ENCODE measurements around the gene DNAH9. TPM values are rescaled to one million over a fixed set of nuclear protein-coding genes. Genes with fewer than 3 reads are reported as not detected.

Gene DNAH9
- polyA plus RNA-seq, 2 of the 4 experiments (the other 2 are of a cell fraction): 0.03 to 0.04 TPM

DNA sequence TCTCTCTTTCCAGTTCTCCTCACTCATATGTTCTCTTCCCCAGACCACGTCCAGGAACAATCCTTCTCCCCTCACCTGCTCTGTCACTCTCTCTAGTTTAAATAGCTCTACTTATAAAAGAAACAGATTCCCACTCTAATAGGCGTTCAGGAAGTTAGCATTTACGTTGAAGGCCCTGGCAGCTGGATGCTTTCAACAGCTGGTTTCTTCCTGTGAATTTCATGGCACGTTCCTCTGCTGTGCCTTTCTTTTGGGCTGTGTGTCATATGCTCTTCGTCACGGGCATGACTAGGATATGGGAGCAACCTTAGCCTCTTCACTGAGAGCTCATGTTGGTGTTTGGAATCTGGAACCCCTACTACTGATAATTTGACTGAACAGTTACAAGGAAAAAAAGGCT lies 325.8 kb downstream of the DNAH9 start (continued):
- TF ChIP-seq JUN (IDR thresholded peaks at IDR 0.05): no peak

DNA sequence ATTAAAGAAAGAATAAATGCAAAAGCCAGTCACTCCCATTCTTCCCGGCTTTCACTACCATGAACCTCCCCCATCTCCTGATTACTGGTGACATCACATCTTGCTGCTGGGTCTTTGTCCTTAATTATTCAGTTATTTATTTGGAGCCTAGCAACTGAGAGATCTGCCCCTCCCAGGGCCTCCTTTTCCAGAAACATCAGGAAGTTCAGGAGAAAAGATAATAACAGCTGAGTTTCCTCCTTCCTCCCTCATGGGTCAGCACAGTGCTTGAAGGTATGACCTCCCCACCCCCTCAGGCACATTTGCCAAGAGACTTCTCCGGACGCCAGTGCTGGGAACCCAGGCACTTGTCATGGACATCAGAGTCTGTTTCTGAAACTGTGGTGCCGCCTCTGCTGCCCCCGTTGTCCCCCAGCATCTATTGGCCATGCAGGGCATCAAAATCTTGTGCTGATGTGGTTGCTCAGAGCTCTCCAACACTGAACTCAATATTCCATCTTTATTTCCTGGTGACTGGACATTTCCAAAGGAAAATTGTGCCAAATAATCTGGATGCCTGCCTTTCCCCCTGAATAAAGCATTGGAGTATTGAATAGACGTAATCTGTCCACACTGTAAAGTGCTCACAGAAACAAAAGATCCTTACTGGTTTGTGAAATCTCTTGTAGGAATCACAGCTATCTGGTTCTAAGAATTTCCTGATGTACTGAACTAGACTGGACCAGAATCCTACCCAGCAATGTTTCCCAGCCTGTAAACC lies 327.2 kb downstream of the DNAH9 start:
- TF ChIP-seq TFCP2L1 (CRISPR knock-in tag; IDR thresholded peaks at IDR 0.05): no peak
- TF ChIP-seq, protein P1, sequence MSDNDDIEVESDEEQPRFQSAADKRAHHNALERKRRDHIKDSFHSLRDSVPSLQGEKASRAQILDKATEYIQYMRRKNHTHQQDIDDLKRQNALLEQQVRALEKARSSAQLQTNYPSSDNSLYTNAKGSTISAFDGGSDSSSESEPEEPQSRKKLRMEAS (IDR thresholded peaks at IDR 0.05): no peak
- H3K4me3 ChIP-seq: no peak overlapping the region
- no peak for DNase-seq (ENCODE audit: low read depth in 1 of 2, low spot score in 1 of 2)
- ATAC-seq: no peak; a peak in 1 of 6 replicates
- H3K4me2 ChIP-seq: no peak overlapping the region
- CTCF ChIA-PET: interaction anchor here (1.3 to 7.3 kb wide), 2 partner anchors 11 to 14 kb away, joined by 3 to 39 read pairs; no protein-coding TSS in a partner anchor
- H3K27ac ChIP-seq: no peak overlapping the region
- H3K4me1 ChIP-seq: peaks cover 3% of the 10 kb centered on the region; the same call in 1 of the 3 replicates
- no peak for FAIRE-seq
- no peaks in the 10 kb centered on the region for H3K9me3 ChIP-seq
- WGBS (ENCODE audit: missing lambda C conversion rate): 29% methylated on average over 6 of the region's 6 CpGs
- POLR2A ChIA-PET: no interaction called here

DNA sequence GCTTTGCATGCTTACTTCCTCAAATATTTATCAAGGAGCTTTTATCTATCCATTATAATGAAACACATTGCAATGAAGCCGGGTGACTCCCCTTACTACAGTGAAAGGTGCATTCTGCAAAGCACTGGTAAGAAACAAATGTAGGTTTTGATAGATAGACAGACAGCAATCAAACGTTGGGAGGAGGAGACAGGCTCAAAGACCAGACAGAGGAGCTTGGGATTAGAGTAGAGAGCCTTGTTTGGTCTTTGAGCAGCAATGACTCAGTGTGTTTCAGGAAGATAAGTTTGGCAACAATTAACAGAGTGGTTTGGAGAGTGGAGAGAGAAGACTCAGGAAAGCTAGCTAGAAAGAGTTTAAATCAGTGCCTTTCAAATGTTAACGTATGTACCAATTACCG lies 330.2 kb downstream of the DNAH9 start:
- H3K9me3 ChIP-seq: no peaks in the 10 kb centered on the region
- POLR2A ChIA-PET: interaction anchor here (1.4 kb wide), 1 partner anchor 69 kb away, joined by 5 read pairs; the partner anchor contains the start of gene ZNF18
- H3K4me3 ChIP-seq: no peak overlapping the region
- FAIRE-seq (no peak), ATAC-seq (peak; percentile 44 to 57; a peak in 3 of 6 replicates), DNase-seq (ENCODE audit: low read depth in 1 of 2, low spot score in 1 of 2) (no peak)
- H3K4me1 ChIP-seq: no peaks in the 10 kb centered on the region
- 18% methylated on average over 4 of the region's 4 CpGs for WGBS (ENCODE audit: missing lambda C conversion rate)
- no peak for TF ChIP-seq CHD2 (IDR thresholded peaks at IDR 0.05; ENCODE audit: low read length, partially characterized antibody)
- no peak for TF ChIP-seq ESRRA (IDR thresholded peaks at IDR 0.05; ENCODE audit: borderline replicate concordance, low read length)
- no peak for TF ChIP-seq SMC3 (IDR thresholded peaks at IDR 0.05)
- TF ChIP-seq, protein P2, sequence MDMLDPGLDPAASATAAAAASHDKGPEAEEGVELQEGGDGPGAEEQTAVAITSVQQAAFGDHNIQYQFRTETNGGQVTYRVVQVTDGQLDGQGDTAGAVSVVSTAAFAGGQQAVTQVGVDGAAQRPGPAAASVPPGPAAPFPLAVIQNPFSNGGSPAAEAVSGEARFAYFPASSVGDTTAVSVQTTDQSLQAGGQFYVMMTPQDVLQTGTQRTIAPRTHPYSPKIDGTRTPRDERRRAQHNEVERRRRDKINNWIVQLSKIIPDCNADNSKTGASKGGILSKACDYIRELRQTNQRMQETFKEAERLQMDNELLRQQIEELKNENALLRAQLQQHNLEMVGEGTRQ (IDR thresholded peaks at IDR 0.05): no peak
- TF ChIP-seq FOSB (CRISPR knock-in tag; IDR thresholded peaks at IDR 0.05): no peak
- TF ChIP-seq RARB (CRISPR knock-in tag; IDR thresholded peaks at IDR 0.05): no peak
- TF ChIP-seq KDM5A (IDR thresholded peaks at IDR 0.05): no peak
- no peak for TF ChIP-seq RCOR1 (IDR thresholded peaks at IDR 0.05; ENCODE audit: low read depth, low read length)
- CTCF ChIA-PET: interaction anchor here (0.6 to 7.3 kb wide), 4 partner anchors 8 to 1117 kb away, joined by 3 to 39 read pairs (median 5); no protein-coding TSS in a partner anchor
- no peak overlapping the region for H3K27ac ChIP-seq
- H3K4me2 ChIP-seq: 0 out of 3 replicates have a peak overlapping the region, but pooled peaks have one; percentile 0

DNA sequence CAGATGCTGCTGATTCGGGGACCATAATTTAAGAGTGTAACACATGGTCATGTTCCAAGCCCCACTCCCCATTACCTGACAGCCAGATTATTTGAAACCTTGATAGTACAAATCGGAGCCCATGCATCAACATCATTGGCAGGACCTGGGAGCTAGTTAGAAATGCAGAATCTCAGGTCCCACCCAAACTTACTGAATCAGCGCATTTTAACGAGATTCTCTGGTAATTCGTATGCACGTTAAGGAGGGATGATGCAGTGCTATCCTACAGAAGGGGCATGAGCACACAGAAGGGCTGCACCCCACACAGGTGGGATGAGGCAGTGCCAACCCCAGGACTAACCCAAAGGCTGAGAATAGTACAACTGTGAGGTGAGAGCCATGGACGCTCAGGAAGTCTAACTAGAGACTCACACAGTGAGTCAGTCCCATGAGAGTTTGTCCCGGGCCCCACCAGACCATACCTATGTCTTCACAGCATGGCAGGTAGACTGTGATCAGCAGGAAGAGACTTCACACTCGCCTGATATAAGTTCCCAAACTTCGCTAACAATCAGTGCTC lies 334.1 kb downstream of the DNAH9 start:
- DNase-seq (ENCODE audit: low read depth in 1 of 2, low spot score in 1 of 2) (no peak), FAIRE-seq (no peak), ATAC-seq (no peak)
- POLR2A ChIA-PET: no interaction called here
- CTCF ChIA-PET: interaction anchor here (0.7 kb wide), 2 partner anchors 206 to 635 kb away, joined by 3 read pairs; no protein-coding TSS in a partner anchor
- Histone ChIP-seq H3K9me3 (no peaks in the 10 kb centered on the region), H3K4me3 (no peak overlapping the region), H3K4me2 (no peak overlapping the region), H3K4me1 (no peaks in the 10 kb centered on the region), H3K27ac (no peak overlapping the region)
- TF ChIP-seq, protein P3, sequence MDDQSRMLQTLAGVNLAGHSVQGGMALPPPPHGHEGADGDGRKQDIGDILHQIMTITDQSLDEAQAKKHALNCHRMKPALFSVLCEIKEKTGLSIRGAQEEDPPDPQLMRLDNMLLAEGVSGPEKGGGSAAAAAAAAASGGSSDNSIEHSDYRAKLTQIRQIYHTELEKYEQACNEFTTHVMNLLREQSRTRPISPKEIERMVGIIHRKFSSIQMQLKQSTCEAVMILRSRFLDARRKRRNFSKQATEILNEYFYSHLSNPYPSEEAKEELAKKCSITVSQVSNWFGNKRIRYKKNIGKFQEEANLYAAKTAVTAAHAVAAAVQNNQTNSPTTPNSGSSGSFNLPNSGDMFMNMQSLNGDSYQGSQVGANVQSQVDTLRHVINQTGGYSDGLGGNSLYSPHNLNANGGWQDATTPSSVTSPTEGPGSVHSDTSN (IDR thresholded peaks at IDR 0.05): no peak
- peak; percentile 73 for TF ChIP-seq MAFK (IDR thresholded peaks at IDR 0.05; ENCODE audit: partially characterized antibody)
- WGBS (ENCODE audit: missing lambda C conversion rate): 50% methylated on average over 10 of the region's 10 CpGs
